HG03575 (cell line): Measurements from ENCODE around the gene HLX.

Source experiments
- ATAC-seq: cut with Tn5 transposase; IDR thresholded peaks from one replicate; pipeline ENCODE4 v1.9.1; 2021; ENCODE audit not compliant: unreplicated experiment, insufficient number of reproducible peaks, low FRiP score; ENCODE audit errors: extremely low read depth

The HLX gene

DNA sequence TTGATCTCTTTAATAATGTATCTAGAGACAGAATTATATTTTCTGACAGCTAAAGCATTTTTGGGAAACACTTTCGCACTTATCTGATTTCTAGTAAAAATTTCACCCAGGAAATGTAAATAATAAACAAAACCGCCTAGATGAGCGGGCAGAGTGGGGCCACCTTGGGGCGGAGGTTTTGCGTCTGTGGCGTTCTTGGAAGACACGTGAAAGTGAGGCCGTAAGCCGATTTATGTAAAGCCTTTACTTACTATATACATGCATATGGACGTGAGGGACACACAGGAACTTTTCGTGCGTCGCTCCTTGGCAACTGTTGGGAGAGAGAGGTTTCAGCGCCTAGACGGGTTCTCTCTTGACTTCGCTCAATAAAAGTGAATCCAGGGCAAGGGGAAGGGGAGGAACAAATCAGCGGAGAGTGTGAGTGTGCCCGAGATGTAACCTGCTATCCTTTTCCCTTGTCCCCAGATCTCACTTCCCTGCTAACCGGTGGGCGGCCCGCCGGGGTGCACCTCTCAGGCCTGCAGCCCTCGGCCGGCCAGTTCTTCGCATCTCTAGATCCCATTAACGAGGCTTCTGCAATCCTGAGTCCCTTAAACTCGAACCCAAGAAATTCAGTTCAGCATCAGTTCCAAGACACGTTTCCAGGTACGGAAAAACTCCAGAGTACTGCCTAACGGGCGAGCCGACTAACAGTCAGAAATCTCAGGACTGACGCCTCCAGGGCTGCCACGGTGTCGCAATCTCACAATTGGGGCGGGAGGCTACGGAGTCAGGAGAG, 1.7 kb downstream of the HLX start:
- ATAC-seq, result no peak

DNA sequence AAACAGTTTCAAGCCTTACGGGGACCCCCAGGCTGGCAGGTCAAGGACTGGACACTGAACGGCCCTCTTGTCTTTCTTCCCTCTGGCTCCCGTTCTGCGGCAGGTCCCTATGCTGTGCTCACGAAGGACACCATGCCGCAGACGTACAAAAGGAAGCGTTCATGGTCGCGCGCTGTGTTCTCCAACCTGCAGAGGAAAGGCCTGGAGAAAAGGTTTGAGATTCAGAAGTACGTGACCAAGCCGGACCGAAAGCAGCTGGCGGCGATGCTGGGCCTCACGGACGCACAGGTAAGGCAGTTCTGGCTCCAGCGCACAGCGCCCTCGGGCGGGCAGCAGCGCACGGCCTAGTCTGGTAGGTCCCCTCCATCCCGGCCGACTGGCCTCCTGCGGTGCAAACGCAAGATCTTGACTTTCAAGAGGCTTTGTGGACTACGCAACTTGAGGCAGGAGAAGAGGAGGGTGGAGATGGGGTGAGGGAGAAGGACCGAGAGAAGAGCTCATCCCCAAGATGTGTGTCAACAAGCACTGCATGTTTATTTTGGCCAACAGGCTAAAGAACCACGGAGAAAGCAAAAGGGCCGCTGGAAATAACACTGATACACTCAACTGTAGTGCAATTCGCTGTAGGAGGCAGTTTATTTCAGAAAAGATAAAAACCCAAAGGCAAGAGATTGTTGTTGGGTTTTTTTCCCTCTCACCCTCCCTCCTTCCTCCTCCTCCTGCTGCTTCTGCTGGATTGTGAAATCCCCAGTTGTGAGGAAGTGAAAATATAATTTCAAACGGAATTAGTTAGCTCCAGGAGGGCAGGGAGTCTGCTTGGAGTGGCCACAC, 3.0 kb downstream of the HLX start:
- ATAC-seq, result no peak

DNA sequence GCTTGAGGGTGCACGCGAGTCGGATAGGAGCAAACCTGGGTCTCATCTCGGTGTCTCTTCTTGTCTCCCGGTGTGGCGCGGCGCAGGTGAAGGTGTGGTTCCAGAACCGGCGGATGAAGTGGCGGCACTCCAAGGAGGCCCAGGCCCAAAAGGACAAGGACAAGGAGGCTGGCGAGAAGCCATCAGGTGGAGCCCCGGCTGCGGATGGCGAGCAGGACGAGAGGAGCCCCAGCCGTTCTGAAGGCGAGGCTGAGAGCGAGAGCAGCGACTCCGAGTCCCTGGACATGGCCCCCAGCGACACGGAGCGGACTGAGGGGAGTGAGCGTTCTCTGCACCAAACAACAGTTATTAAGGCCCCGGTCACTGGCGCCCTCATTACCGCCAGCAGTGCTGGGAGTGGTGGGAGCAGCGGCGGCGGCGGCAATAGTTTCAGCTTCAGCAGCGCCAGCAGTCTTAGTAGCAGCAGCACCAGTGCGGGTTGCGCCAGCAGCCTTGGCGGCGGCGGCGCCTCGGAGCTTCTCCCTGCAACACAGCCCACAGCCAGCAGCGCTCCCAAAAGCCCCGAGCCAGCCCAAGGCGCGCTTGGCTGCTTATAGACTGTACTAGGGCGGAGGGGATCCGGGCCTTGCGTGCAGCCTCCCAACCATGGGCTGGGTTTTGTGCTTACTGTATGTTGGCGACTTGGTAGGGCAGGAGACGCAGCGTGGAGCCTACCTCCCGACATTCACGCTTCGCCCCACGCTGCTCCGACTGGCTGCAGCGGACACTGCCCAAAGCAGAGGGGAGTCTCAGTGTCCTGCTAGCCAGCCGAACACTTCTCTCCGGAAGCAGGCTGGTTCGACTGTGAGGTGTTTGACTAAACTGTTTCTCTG, 5.1 kb downstream of the HLX start:
- no peak for ATAC-seq

DNA sequence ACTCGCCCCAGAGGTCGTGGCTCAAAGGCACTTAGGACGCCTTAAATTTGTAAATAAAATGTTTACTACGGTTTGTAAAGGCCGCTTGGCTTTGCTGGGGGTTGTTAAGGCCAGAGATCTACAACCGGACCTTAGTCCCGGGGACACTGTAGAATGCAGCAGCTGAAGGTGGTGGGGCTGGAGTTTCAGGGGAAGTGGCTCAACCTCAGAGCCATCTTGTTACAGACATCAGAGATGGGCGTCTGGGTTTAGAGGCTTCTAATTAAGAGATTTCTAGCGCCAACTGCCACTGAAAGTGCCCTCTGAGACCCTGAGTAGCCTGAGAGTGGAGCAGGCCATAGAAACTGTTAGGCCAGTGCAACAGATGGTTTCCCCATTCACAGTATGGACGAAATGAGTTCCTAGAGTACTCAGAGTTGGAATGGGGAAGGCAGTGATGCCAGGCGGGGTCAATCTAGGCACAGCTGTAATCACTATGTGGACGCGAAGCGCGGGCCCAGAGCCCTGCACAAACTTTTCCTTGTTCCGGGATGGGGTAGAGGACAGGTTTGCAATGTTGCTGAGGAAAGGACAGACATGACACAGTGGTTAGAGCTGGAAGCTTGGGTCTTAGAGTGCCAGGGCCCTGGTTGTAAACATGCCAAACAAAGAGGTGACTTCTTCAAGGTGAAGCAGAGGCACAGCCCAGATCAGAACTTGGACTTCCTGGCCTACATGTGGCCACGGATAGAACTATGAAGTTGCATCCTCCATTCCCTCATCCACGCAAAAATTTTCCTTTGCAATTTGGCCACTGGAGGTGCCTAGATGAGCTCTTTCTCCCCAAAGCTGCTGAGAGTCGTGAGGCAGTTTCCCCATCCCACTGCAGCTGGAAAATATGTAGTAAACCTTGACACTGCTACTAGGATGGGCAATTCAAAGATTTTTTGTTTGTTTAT, 6.0 kb downstream of the HLX start:
- no peak for ATAC-seq

DNA sequence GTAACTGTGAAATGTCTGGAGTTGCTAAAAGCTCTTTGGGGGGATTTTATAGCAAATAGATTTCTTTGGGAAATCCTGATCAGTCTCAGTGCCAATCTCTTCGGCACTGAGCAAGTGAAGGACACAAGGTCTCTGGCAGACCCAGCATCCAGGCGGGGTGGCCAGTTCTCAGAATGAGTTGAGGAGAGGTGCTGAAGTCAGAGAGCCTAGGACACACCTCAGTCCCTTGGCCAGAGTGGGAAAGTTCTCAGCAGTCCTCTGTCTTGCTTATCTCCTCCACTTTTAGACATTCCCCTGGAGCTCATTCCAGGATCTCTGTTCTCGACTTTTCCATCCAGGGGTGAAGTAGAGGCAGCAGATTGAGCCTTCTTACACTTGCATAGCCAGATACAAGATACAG, 6.7 kb downstream of the HLX start:
- ATAC-seq, result no peak

DNA sequence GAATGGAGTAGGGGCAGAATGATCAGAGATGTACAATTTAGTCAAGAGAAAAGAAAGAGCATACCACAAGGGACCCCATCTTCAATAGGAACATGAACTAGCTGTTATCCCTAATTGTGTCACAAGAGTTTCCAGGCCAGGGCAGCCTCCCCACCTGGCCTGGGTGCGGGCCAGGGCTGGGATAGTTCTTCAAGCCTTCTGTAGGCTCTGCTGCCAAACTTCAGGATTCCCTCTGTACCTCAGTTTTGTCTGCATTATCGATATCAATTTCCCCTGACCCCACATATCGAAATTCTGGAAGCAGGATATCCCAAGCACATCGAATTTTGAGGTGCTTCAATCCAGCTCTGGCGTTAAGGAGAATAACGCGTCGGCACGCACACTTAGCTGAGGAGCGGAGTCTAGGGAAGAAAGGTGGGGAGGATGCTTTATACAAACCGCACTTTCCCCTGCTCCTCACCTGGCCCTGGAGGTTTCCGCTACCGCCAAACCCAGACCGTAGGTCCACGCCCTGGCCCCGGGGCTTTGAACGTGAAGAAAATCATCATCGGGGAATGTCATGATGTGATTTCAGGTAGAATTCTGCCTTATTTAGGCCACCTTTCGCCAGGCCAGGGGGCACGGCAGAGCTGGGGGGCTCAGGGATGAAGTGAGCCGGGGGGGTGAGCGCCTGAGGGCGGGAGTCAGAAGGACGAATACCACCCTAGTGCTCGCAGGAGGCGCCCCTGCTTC, 7.4 kb downstream of the HLX start:
- no peak for ATAC-seq

DNA sequence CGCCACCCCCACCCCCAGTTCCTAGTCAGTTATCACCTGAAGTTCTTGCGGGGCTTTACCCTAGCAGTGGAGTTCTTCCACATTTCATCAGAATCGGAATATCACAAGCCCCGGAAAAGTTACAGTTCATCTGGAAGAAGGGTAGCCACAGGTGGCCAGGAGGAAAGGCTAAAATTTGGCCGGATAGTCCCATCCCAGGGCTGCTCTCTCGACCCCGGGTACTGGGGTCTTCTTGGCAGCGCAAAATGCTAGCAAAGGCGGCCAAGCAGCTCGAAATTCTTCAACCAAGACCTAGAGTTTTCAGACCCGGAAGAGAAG, 7.9 kb downstream of the HLX start:
- ATAC-seq, result no peak

DNA sequence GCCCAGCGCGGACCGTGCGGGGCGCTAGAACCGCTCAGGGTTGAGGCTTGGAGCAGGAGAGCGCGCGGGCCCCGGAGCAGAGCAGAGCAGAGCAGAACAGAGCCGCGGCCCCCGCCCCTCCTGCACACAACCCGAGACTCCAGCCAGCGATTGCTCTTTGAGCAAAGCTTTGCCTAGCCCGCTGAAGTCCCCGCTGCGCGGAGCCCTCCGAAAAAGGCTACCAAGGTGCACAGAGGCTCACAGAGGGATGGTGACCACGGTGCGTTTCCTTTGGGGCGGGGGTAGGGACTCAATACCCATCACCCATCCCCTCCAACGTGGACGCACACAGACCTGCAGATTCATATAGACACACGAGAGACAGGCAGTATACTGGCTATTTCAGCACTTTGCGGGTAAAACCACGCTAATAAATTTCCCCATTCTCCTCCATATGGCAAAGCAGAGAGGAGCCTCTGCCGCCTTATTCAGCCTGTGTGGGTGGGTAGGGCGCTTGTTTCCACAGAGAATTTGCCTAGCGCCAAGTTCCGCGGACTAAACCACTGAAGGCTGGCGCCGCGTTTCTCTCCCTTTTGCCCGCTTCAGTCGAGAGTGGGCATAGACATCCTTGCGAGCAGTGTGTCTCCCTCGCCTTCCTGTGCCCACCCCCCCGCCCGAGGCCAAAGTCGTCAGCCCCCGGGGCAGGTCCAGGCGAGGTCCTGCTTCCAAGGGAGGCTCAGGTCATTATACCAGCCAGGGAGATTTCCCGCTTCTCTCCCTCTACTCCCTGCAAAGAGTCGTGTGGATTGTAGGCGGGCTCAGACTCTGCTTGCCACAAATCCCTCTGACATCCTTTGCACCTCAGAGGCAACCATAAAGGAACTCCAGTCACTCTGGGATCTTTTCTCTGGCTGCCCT, 8.5 kb downstream of the HLX start:
- no peak for ATAC-seq

DNA sequence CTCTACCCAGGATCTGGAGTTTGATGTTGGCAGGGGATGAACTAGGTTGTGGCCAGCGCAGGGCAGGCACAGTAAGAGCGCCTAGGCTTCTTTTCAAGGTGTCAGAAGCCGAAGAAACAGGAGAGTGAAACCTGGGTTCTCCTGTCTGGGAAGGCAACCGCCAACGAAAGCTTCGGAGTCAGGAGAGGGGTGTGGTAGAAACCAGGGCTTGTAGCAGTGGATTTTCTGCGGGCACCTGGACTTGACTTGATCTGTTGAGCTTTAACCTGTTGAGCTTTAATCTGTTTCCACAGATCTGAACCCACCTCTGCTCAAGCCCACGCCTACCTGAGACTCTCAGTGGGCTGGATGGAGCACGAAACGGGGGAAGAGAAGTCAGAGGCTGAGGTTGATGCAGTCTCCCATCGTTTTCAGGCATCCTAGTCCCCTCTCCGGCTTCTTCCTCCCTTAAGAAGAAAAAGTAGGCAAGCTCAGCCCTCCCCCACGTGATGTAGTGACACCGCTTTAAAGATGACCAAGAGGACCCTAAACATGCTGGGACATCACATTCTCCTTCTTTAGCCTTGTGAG, 9.3 kb downstream of the HLX start:
- ATAC-seq, result no peak

DNA sequence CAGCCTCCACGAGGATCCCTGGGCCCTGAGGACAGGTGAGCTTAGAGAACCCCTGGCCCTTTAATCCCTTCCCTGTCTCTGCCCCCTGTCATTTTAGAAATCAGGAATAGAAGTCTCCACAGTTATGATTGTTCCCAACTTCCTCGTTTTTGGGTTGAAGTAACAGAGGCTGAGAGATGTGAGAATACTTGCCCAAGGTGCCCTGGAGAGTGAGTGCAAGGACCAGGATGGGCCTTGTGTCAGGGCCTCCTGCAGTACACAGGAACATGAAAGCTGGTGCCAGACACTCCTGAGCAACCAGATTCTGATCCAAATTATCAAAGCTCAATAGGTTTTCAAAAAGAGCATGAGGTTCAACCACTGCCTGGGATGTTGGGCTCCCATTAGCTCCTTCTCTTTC, 10.1 kb downstream of the HLX start:
- ATAC-seq, result no peak

DNA sequence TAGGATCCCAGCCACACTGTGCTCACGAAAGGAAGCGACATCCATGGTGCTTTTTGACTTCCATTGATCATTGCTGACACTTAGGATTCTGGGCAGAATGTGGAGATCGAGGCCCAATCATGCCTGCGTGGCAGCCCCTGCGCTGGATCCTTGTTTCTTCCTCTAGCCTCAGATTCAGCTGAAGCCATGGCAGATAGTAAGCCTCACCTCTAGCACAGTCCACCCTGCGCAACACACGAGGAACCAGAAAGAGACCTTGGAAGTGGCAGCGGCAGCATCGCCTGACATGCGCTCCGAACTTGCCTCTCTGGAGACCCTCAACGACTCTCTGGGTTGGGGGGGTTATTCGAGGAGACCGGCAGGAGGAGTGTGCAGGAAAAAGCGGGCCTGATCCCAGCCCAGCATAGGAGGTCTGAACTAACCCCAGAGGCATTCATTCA, 10.6 kb downstream of the HLX start:
- ATAC-seq, result no peak

DNA sequence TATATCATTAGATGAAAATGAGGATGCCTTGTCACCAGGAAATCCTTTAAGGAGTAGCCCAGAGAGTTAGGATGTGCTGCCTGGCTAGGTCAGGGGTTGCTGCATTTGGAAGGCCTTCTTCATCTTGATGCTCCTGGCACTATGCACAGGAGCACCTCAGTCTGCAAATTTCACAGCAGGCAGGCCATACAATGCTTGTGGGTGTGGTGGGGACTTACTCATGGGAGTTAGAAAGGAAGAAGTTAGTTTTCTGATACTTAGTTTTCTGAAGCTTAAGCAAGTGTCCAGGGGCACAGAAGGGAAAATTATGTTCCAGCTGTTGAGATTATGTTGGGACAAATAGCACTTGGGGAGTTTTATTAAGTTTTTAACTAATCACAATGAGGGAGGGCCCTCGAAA, 11.4 kb downstream of the HLX start:
- no peak for ATAC-seq

DNA sequence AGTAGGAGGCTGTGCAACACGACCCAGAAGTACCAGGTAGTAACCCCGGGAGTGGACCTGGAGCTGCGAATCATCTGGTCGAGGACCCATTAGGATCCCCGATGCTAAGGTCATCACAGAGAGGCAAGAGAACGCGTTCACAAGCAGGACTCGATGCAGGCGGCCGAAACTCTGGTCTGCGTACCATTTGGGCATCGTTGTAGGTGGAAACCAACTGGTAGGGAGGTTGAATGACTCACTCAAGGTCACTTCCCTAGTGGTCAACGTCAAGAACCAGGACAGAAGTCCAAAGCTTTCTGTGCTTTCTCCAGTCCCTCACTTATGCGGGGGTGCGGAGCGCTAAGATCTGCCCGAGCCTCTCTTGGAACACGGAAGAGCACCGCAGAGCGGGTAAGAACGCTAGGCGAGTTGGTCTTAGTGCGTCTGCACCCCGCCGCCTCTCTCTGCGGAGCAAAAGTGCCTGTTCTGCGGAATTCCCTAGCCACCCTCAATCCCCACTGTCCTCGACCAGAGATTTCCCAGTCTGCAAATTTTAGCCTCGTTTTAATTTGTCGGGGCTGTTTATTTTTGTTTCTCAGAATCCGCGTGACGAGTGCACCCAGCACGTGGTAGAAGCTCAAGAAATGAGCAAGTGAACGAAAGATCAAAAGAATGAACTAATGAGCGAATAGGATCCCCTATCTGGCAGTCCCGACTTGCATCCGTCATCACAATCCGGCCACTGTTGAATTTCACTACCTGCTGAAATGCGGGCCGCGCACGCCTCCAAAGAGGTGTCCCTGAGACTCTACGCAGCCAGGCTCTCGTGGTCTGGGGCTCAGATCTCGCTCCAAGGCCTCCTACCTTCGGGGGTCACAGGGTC, 12.2 kb downstream of the HLX start:
- ATAC-seq, result no peak

DNA sequence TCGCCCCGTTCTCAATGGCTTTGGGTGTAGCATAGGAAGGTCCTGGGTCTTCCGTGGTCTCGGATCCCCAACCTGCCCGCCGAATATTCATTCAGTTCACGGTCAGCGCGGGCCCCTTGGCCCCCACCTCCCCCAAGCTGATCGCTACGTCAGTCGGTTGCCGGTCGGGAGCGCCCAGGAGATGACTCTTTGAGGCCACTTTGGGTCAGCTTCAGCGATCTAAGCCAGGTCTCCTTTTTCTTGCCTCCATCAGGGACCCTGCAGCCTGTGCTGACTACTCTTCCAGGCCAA, 12.8 kb downstream of the HLX start:
- no peak for ATAC-seq

DNA sequence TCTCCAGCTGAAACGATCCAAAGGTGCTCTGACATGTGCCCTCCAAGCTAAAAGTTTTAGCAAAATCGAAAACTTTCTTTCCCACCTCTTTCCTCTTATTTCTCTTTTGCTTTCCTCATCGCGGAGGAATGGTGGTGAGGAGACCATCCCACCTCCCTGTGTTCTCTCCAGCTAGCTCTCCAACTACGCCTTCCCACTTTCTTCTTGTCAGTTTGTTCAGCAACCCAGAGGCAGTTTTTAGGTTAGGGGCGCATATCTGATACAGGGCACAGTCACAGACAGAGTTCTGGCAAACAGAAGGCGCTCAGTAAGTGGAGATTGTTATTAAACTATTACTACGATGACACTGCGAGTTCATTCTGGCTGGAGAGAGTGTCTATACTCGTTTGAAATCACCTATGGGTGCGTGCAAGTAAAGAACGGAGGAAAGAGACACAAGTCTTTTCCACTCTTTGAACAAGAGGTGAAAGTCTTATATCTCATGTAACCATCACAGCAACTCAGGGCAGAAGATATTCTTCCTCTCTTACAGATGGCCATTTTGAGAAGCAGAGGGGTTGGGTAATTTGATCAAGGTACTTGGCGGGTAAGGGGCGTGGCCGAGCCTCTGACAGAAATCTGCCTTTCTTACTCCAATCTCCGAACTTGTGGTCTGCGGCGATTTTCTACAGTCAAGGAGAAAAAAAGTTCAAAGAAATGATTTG, 13.9 kb downstream of the HLX start:
- ATAC-seq, result no peak

DNA sequence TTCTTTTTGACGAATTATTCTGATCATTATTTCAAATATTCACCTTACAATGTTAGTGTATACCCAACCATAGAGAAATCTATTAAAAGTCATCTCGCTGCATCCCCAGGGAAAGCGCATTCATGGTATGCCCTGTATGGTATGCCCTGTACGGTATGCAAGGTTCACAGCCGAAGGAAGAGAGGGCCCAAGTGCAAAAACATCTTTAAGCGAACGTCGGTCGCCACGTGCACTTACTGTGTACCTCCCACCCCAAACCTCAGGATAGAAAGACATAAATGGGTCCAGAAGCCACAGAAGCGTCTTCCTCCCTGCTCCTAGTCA, 14.4 kb downstream of the HLX start:
- ATAC-seq, result no peak
